Neuronal stem cell (in vitro differentiated cells): ENCODE data around the gene CACNA2D2.

Source experiments
- DNase-seq: peaks from one replicate; pipeline ENCODE4 v3.0.0-alpha.2; 2013; ENCODE audit warnings: low spot score
- H2AFZ ChIP-seq: one replicate; pipeline ENCODE4 v1.6.1; 2013; ENCODE audit warnings: mild to moderate bottlenecking, low read length, inconsistent platforms
- H2AK5ac ChIP-seq: 2 replicates; pipeline ENCODE4 v1.6.1; 2013; ENCODE audit warnings: low read depth, mild to moderate bottlenecking, inconsistent platforms, low read length, moderate library complexity, mixed read lengths
- H2BK120ac ChIP-seq: 2 replicates; pipeline ENCODE4 v1.6.1; 2013; ENCODE audit warnings: low read depth, mild to moderate bottlenecking, inconsistent platforms, low read length, moderate library complexity, mixed read lengths
- H2BK12ac ChIP-seq: one replicate; pipeline ENCODE4 v1.6.1; 2013; ENCODE audit warnings: low read length, inconsistent platforms
- H2BK15ac ChIP-seq: 2 replicates; pipeline ENCODE4 v1.6.1; 2013; ENCODE audit warnings: mild to moderate bottlenecking, low read length, inconsistent platforms, mixed read lengths
- H2BK5ac ChIP-seq: one replicate; pipeline ENCODE4 v1.6.1; 2013; ENCODE audit warnings: inconsistent platforms, mild to moderate bottlenecking, low read length, moderate library complexity
- H3K14ac ChIP-seq: one replicate; pipeline ENCODE4 v1.6.1; 2013; ENCODE audit warnings: low read length, inconsistent platforms
- H3K18ac ChIP-seq: 2 replicates; pipeline ENCODE4 v1.6.1; 2013; ENCODE audit warnings: low read length, inconsistent platforms
- H3K23ac ChIP-seq: 2 replicates; pipeline ENCODE4 v1.6.1; 2013; ENCODE audit warnings: low read depth, mild to moderate bottlenecking, mixed read lengths, low read length, inconsistent platforms; ENCODE audit not compliant: poor library complexity
- H3K27ac ChIP-seq: replicated peaks from 3 replicates; pipeline ENCODE4 v1.5.1; 2013; ENCODE audit warnings: low read length, inconsistent platforms
- H3K27me3 ChIP-seq, 3 experiments: 2 replicates each; pipeline ENCODE4 v1.6.1; 2013; ENCODE audit warnings: low read length in 3 of 3, mild to moderate bottlenecking in 2 of 3, inconsistent platforms in 1 of 3, low read depth in 1 of 3, mixed read lengths in 1 of 3, moderate library complexity in 1 of 3; ENCODE audit not compliant: control insufficient read depth in 3 of 3, insufficient read depth in 3 of 3
- H3K36me3 ChIP-seq, 2 donors: replicated peaks in 1 of 2; 2 replicates each; pipeline ENCODE4 v1.6.1; 2013; ENCODE audit warnings: low read length in 2 of 2; ENCODE audit not compliant: control insufficient read depth in 2 of 2, insufficient read depth in 2 of 2
- H3K4ac ChIP-seq: 2 replicates; pipeline ENCODE4 v1.6.1; 2013; ENCODE audit warnings: inconsistent platforms, mild to moderate bottlenecking, low read length, moderate library complexity
- H3K4me1 ChIP-seq, 2 donors: 1 replicate in 1 of 2; 2 replicates in 1 of 2; pipeline ENCODE4 v1.6.1; 2013; ENCODE audit warnings: low read length in 2 of 2, low read depth in 1 of 2; ENCODE audit not compliant: control insufficient read depth in 2 of 2, insufficient read depth in 1 of 2
- H3K4me2 ChIP-seq: one replicate; pipeline ENCODE4 v1.6.1; 2013; ENCODE audit warnings: mild to moderate bottlenecking, low read length, inconsistent platforms; ENCODE audit not compliant: insufficient read depth, poor library complexity, severe bottlenecking
- H3K4me3 ChIP-seq, 2 donors: 2 replicates each; pipeline ENCODE4 v1.5.1; 2013; ENCODE audit warnings: low read length in 2 of 2, mild to moderate bottlenecking in 2 of 2, inconsistent platforms in 1 of 2, moderate library complexity in 1 of 2
- H3K79me1 ChIP-seq: one replicate; pipeline ENCODE4 v1.6.1; 2013; ENCODE audit warnings: low read depth, mild to moderate bottlenecking, inconsistent platforms, low read length, moderate library complexity
- H3K9ac ChIP-seq: one replicate; pipeline ENCODE4 v1.6.1; 2013; ENCODE audit warnings: mild to moderate bottlenecking, low read depth, low read length, inconsistent platforms; ENCODE audit not compliant: poor library complexity
- H3K9me3 ChIP-seq, 2 donors: replicated peaks in 1 of 2; 2 replicates each; pipeline versions ENCODE3 to v1.6.1; 2013; ENCODE audit warnings: low read length in 2 of 2, mild to moderate bottlenecking in 2 of 2, inconsistent platforms in 1 of 2, low read depth in 1 of 2, mixed read lengths in 1 of 2, moderate library complexity in 1 of 2; ENCODE audit not compliant: control insufficient read depth in 2 of 2, insufficient read depth in 1 of 2
- H4K8ac ChIP-seq: one replicate; pipeline ENCODE4 v1.6.1; 2013; ENCODE audit warnings: low read depth, mild to moderate bottlenecking, inconsistent platforms, low read length, moderate library complexity
- H4K91ac ChIP-seq: one replicate; pipeline ENCODE4 v1.6.1; 2013; ENCODE audit warnings: low read length, low read depth, mild to moderate bottlenecking, inconsistent platforms; ENCODE audit not compliant: poor library complexity
- WGBS, 2 donors: extraction: QIAGEN DNeasy Blood & Tissue Kit; methylation state at CpG; one replicate each; pipeline ENCODE4 v1.1.7; 2013; ENCODE audit warnings: missing lambda C conversion rate in 2 of 2, mixed read lengths in 1 of 2; ENCODE audit not compliant: insufficient read length in 2 of 2, insufficient replicate concordance in 1 of 2; ENCODE audit errors: extremely low coverage in 2 of 2; 5-methylcytosine and 5-hydroxymethylcytosine counted together

Gene CACNA2D2

DNA sequence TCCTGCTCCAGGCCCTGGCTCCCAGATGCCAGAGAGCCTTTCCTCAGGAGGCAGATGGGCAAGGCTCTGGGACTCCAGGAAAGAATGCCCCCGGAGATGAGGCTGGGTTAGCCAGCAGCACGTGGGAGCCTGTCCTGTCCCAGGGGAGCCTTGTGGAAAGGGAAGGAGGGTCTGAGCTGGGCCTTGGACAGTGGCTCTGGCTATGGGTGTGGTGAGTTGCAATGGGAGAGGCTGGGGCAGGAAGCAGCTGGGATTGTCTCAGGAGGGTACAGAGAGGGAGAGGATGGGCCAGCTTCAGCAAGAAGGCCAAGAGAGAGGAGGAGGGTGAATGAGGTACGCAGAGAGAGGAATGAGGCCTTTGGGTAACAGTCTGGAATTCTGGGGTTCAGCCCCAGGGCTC lies 17.4 kb upstream of the CACNA2D2 start:
- Histone ChIP-seq H2AK5ac (peak overlapping the region; percentile 71), H2BK120ac (no peak overlapping the region), H3K18ac (peak overlapping the region; percentile 83), H3K23ac (peak overlapping the region; percentile 4), H2BK15ac (peak overlapping the region; percentile 65), H3K14ac (no peak overlapping the region), H3K36me3 (no peaks in the 10 kb centered on the region), H3K9ac (no peak overlapping the region), H2BK12ac (peak overlapping the region; percentile 53), H3K4ac (no peak overlapping the region), H3K4me2 (no peak overlapping the region), H4K8ac (no peak overlapping the region), H3K9me3 (no peaks in the 10 kb centered on the region), H3K4me3 (no peak overlapping the region), H2AFZ (no peak overlapping the region), H2BK5ac (no peak overlapping the region), H3K27ac (no peak overlapping the region), H3K27me3 (peaks cover 0 to 60% (median 0%) of the 10 kb centered on the region in 3 experiments), H4K91ac (no peak overlapping the region), H3K79me1 (peaks cover 1% of the 10 kb centered on the region), H3K4me1 (peaks cover 14 to 28% of the 10 kb centered on the region in 2 donors)
- no peak for DNase-seq
- no CpG with 5 or more reads among the region's 3 CpGs for WGBS, 2 donors

DNA sequence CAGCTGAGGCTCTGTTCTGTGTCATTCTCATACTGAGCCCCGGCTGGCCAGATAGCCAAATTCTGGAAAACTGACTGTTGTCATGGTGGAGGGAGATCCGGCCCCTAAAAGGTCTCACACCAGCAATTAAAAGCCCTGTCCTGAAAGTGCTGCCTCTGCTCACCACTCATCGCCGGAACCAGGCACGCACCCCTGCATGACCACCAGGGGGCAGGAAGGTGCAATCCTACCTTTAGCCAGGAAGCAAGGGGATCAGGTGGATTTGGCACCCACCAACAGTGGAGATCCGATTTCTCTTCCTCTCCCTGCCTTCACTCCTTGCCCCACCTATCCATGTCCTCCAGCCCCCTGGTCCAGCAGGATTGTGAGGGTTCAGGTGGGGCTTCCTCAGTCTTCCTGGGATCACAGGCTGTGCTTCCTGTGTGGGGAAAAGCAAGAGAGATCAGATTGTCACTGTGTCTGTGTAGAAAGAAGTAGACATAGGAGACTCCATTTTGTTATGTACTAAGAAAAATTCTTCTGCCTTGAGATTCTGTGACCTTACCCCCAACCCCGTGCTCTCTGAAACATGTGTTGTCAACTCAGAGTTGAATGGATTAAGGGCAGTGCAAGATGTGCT lies 16.1 kb upstream of the CACNA2D2 start:
- H2AFZ ChIP-seq, result no peak overlapping the region
- H3K79me1 ChIP-seq, result no peaks in the 10 kb centered on the region
- no peak overlapping the region for H4K8ac ChIP-seq
- no peak overlapping the region for H3K14ac ChIP-seq
- peak overlapping the region; percentile 68 for H3K18ac ChIP-seq
- no peak overlapping the region for H2BK5ac ChIP-seq
- no peaks in the 10 kb centered on the region for H3K9me3 ChIP-seq
- H3K4ac ChIP-seq, result no peak overlapping the region
- no peak overlapping the region for H2BK12ac ChIP-seq
- no peak overlapping the region for H4K91ac ChIP-seq
- no peak overlapping the region for H2BK120ac ChIP-seq
- H3K27me3 ChIP-seq, result peaks cover 0 to 51% (median 0%) of the 10 kb centered on the region in 3 experiments
- no CpG with 5 or more reads among the region's 7 CpGs for WGBS, 2 donors
- H2BK15ac ChIP-seq, result no peak overlapping the region
- no peak overlapping the region for H2AK5ac ChIP-seq
- H3K9ac ChIP-seq, result no peak overlapping the region
- no peaks in the 10 kb centered on the region for H3K36me3 ChIP-seq
- DNase-seq, result peak; percentile 61
- H3K4me3 ChIP-seq, result no peak overlapping the region
- no peak overlapping the region for H3K23ac ChIP-seq
- H3K4me2 ChIP-seq, result no peak overlapping the region
- H3K27ac ChIP-seq, result no peak overlapping the region
- peaks cover 22 to 36% of the 10 kb centered on the region in 2 donors for H3K4me1 ChIP-seq

DNA sequence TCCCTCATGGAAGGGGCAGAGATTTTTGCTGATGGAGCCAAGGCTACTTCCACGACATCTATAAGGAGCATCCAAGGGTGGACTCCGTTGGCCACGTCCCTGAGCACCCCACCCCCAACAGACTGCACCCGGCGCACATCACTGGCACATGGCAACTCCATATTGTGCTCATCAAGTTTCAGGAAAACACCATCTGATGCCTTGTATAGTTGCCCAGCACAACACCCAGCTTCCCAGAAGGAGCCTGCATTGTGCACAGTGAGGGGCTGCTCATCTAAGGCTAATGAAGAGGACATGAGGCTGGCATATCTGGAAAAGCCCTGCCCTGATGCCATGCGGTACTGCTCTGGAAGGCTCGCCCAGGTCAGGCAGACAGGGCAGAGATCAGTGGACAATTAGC lies 15.0 kb upstream of the CACNA2D2 start:
- Histone ChIP-seq H3K9ac (no peak overlapping the region), H2BK12ac (no peak overlapping the region), H4K91ac (no peak overlapping the region), H3K27me3 (peaks cover 0 to 50% (median 0%) of the 10 kb centered on the region in 3 experiments), H3K36me3 (no peaks in the 10 kb centered on the region), H2BK5ac (no peak overlapping the region), H3K79me1 (no peaks in the 10 kb centered on the region), H3K9me3 (no peaks in the 10 kb centered on the region), H2BK15ac (peak overlapping the region; percentile 40), H4K8ac (no peak overlapping the region), H3K18ac (peak overlapping the region; percentile 32), H3K4ac (no peak overlapping the region), H2AK5ac (peak overlapping the region; percentile 77), H3K14ac (no peak overlapping the region), H2BK120ac (no peak overlapping the region), H3K4me1 (peaks cover 22 to 37% of the 10 kb centered on the region in 2 donors), H2AFZ (no peak overlapping the region), H3K27ac (no peak overlapping the region), H3K4me3 (no peak overlapping the region), H3K23ac (peak overlapping the region; percentile 18), H3K4me2 (no peak overlapping the region)
- DNase-seq, result no peak
- WGBS, 2 donors, result no CpG with 5 or more reads among the region's 7 CpGs

DNA sequence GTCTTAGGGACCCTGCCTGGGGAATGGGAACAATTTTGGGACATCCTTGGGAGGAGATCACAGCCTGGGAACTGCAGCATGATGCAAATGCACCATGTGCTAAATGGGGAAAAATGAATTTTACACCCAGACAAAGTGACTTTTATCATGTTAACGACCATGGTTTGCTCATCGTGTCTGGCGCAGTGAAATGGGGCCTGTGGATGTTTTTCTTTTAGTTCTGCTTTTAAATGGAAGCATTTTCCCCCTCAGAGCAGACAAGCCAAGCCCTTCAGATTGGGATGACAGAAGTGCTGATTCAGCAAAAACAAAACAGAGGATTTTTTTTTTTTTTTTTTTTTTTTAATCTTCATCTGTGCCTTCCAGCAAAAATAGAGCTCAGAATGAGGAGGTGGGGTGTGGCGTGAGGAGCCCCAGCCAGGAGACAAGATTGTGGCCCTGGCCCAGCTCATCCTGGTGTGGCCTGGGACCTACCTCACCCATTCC lies 14.3 kb upstream of the CACNA2D2 start:
- no peak for DNase-seq
- Histone ChIP-seq H3K4me2 (no peak overlapping the region), H3K18ac (peak overlapping the region; percentile 7), H4K8ac (no peak overlapping the region), H3K4ac (no peak overlapping the region), H2AK5ac (peak overlapping the region; percentile 77), H3K27ac (no peak overlapping the region), H2BK120ac (no peak overlapping the region), H3K4me1 (peaks cover 22 to 37% of the 10 kb centered on the region in 2 donors), H2BK12ac (peak overlapping the region; percentile 96), H2BK15ac (no peak overlapping the region), H3K9me3 (no peaks in the 10 kb centered on the region), H3K4me3 (no peak overlapping the region), H3K27me3 (peaks cover 0 to 50% (median 0%) of the 10 kb centered on the region in 3 experiments), H3K79me1 (no peaks in the 10 kb centered on the region), H3K14ac (no peak overlapping the region), H3K9ac (no peak overlapping the region), H2AFZ (no peak overlapping the region), H2BK5ac (no peak overlapping the region), H3K36me3 (no peaks in the 10 kb centered on the region), H3K23ac (no peak overlapping the region), H4K91ac (no peak overlapping the region)
- WGBS, 2 donors, result no CpG with 5 or more reads among the region's 4 CpGs
